Tibial nerve (tissue), 4 donors: ENCODE measurements around the gene ABCA10. TPM values are rescaled to one million over a fixed set of nuclear protein-coding genes. Genes with fewer than 3 reads are reported as not detected.

Experiments
- small RNA-seq: library from RNA; depleted of rRNA; stranded (forward); fragments of <200 nt; gene quantifications from one replicate; pipeline ENCODE3, GENCODE V24; 2016
- total RNA-seq, 4 donors: library from RNA; depleted of rRNA; stranded (reverse); fragments of >200 nt; gene quantifications; one replicate each; pipeline ENCODE4 v1.1.0, GENCODE V29; 2016

The ABCA10 gene
- total RNA-seq, 4 donors from 2014 or later: 61.0 to 110 (median 89.9) TPM

Small RNA genes lying within 50 kb of the gene (small RNA-seq; reads per million reads assigned to genes)
- gene MIR4524B: not detected

Other genes with a start within 250 kb of the ABCA10 start
- gene ABCA9, start 167.9 kb downstream of the ABCA10 start, total RNA-seq: 100 to 1,000 TPM; 108 to 170 (median 124) TPM
- 100 to 1,000 TPM; 218 to 308 (median 279) TPM for gene ABCA6, start 86.9 kb downstream of the ABCA10 start, total RNA-seq
- 10 to 100 TPM; 37.5 to 79.0 (median 58.2) TPM for gene ABCA5, start 98.3 kb upstream of the ABCA10 start, total RNA-seq
- gene MAP2K6, start 185.9 kb upstream of the ABCA10 start, total RNA-seq: 10 to 100 TPM in 3 of 4 donors, 1 to 10 TPM in 1; 9.8 to 30.3 (median 22.8) TPM